ENCODE data around the gene DGKE.

Gene DGKE

DNA sequence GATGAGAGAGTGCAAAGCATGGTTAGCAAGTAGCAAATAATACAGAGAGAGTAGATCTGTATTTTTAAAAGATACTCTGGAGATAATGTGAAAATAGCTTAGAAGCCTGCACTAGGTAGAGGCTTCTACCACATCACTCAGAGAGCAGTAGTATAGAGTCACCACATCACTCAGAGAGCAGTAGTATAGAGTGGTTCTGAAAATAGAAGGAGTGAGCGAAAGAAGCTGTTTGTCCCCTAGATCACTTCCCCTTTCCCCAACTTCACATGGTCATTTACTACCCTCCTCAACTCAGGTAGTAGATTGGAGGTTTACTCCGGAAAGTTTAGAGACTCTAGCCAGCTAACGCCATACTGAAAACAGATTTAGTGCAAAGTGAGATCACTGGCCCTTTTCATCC is 17.1 kb downstream of the DGKE start:
- no peak for DNase-seq

DNA sequence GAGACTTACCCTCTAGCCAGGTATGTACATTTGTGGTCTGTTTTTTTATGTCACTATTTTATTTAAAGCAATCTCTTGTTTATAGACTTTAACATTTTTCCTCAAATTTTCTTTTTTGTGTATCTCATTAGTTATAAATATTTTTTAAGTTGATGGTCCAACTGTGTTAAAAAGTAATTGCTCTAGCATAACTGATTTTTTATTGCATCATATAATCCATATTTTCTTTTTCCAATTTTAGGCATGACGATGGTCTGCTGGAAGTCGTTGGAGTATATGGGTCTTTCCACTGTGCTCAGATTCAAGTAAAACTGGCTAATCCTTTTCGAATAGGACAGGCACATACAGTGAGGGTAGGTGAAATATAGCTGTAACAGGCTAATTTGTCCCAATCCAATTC is 27.9 kb downstream of the DGKE start:
- no peak for DNase-seq

DNA sequence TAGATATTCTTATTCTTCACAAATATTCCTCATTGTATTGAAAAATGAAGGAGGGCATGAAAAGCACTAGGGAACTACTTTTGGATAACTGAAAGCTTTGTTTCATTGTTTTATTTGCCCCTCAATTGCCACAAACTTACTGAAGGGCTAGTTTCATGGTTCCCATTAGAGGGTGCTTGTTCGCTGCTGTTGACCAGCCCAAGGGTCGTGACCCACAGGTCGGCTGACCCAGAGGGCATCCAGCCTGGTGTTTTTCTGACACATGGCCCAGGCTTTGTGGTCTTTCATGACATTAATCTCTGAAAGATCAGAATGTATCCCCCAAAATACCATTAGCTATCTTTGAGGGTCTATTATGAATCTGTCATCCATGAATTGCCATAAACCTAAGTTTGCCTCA is 30.0 kb downstream of the DGKE start:
- no peak for DNase-seq

DNA sequence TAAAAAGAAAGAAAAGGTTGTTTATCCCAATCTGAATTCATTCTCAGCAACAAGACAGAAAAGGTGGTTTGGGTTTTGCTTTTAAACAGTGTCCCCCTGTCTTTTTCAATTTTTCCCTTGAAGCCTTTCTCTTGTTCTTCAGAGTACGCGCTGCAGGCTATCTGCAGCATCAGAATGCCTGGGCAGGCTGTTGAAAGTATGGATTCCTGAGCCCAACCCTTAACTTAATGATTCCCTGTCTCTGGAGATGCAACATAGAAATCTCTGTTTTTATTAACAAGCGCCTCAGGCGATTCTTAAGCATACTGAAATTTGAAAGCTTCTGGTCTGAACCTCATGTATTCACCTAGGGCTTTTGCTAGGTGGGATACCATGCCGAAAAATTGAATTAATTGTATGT is 32.1 kb downstream of the DGKE start:
- DNase-seq, result no peak

DNA sequence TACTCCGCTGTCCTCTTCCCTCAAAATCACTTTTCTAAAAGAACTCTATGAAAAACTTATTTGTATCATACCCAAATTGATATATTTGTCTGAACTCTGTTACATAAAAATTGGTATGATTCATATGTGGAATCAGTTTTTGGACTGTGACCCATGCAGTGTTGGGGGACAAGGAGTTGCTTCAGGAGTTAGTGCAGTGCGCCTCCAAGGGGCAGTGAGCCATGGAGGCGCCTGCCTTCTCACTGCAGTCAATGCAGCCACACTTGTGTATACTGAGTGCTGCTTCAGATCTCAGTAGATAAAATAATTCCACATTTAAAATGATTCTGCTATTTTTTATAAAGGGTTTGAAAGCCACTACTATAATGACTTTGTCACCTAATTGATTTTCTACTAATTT is 32.5 kb downstream of the DGKE start:
- DNase-seq, result no peak

DNA sequence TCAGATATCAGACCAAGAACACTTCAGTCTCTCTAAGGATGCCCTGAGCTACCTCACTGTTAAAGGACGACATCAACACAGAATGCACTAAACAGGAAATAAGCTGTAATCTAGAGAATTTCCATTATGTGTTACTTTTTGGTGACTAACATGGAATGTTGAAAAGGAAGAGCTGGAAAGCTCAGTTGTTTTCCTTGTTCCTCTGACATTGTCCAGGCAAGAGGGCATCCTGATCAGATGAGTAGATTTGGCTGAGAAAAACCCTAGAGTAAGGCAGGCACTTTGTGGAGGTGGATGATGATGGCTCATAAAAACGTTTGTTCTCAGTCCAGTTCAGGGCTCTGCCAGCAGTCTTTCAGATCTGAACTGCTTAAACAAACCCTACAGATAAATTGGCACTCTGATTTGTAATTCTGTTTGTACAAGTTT is 34.0 kb downstream of the DGKE start:
- no peak for DNase-seq

DNA sequence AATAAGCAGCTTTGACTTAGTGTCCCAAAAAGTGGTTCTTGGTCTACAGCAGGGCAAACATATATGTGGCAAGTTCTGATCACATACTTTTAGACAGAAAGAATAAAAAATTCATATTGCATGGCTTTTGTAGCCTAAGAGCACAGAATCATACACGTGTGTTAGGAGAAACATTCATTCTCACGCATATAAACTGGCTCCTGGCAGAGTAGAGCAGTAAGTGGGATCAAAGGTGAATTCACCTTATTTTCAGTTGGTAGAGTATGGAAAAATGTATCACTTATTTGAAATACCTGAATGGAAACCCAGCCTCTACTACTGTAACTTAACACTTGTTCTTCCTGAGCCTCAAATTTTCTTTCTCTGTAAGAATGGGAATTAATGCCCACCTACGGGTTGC is 34.8 kb downstream of the DGKE start:
- no peak for DNase-seq

DNA sequence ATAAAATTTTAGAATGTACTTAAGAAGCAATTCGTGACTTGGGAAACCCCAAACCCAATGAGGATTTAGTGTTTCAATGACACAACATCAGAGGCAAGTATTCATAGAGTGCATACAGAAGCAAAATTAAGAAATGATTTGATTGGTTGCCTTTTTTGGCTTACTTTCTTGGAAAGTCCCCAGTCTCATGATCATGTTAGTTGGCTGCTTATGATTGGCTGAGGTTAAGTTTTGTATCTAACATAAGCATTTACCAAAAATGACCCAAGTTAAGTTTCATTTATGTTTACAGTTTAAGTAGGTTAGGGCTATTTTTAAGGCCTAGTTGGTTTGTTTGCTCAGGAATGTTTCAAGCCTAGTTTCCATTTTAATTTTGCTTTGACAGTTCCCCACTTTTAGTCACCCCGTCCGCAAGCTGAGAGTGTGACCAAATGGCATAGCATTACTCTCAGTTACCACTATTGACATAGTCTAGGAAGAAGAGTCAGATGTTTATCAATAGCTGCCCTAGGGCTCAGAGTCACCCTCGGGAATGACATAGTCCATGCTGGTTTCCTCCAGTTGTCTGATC is 36.2 kb downstream of the DGKE start:
- DNase-seq, result no peak

DNA sequence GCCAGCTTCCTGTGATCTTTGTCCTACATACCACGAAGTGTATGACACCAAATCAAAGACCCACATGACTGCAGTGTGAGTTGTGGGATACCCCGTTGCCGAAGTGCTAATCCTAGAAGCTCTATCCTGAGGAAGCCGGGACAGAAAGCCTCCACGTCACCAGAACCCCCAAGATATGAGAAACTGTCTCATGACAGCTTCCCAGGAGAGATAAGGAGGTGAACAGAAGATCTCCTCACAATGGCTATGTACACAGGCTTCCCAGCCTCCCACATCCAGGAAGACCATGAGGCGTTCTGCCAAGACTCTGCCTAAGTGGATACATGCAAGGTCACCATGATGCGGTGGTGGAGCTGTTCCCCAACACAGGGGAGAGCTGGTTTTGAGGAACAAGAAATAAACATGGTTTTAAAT is 42.8 kb downstream of the DGKE start:
- no peak for DNase-seq

DNA sequence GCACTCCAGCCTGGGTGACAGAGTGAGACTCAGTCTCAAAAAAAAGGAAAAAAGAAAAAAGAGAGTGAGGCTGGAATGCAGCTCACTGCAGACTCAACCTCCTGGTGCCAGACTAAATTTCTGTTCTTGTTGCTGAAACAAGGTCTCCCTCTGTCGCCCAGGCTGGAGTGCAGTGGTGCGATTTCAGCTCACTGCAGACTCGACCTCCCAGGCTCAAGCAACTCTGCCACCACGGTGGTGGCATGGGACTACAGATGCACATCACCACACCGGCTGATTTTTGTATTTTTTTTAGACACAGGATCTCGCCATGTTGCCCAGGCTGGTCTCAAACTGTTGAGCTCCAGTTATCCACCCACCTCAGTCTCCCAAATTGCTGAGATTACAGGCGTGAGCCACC is 45.3 kb downstream of the DGKE start:
- DNase-seq, result no peak

DNA sequence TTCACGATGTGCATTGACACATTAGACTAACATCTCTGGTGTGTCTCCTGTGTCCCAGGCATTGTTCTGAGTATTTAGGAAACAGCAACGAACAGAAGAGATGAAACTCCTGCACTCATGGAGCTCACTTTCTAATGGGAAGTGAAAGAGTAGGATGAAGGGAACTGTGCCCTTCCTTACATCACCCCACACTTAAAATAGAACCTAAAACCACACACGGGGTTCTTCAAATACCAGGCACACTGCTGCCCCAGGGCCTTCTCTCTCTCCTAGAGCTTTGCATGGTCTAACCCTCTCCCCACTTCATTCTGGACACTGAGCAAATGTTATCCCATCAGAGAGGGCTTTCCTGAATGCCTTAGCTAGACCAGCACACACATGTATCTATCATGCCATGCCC is 46.2 kb downstream of the DGKE start:
- DNase-seq, result no peak

DNA sequence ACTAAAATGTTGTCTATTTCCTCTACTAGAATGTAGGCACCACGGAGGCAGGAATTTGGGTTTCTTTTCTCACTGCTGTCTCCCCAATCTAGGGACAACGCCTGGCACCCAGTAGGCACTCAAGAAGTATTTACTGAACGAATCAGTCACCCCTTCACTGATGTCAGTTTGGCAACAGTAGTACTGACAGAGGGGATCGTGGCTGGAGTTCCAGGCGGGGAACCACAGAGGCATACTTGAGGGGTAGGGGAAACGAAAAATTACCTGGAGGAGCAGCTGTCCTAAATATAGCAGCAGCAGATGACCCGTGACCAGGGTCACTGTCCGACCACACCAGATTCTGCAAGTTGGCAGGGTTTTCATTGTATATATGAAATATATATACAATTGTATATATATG is 46.6 kb downstream of the DGKE start:
- no peak for DNase-seq

DNA sequence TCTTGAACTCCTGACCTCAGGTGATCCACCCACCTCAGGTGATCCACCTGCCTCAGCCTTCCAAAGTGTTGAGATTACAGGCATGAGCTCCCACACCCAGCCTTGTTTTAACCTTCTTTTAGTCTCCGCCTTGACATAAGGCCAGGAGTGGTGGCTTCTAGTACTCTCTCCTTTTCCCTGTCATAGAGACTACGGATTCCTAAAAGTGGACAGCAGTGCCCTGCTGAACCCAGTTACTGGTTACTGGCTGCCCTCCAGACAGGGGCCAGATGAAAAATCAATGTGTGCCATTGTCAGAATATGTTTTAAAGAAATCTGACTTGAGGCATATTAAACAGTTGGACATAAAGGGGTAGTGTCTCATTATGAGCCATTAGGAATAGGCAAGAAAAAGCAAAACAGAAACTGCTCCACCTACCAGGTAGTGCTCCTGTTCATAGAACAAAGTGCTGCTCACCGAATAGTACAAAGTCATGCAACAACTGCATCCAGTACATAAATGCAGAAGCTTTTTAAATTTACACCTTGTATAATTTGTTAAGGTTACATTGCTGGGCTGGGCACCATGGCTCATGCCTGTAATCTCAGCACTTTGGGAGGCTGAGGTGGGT is 47.8 kb downstream of the DGKE start:
- no peak for DNase-seq

DNA sequence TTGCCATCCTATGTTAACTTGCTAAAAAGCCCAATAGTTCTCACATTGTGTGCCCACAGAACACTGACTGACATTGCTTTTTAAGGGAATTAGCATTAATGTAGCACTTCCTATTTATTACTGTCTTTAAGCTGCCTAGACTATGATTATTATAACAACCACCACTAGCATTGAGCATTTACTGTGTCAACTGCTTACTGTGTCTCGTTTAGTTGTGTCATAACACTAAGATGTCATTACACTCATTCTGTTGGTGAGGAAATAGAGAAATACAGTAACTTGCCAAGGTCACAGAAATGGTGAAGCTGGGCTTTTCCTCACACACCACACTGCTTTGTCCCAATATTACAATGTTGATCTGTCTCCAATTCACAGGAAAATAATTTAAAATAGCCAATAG is 49.7 kb downstream of the DGKE start:
- no peak for DNase-seq

DNA sequence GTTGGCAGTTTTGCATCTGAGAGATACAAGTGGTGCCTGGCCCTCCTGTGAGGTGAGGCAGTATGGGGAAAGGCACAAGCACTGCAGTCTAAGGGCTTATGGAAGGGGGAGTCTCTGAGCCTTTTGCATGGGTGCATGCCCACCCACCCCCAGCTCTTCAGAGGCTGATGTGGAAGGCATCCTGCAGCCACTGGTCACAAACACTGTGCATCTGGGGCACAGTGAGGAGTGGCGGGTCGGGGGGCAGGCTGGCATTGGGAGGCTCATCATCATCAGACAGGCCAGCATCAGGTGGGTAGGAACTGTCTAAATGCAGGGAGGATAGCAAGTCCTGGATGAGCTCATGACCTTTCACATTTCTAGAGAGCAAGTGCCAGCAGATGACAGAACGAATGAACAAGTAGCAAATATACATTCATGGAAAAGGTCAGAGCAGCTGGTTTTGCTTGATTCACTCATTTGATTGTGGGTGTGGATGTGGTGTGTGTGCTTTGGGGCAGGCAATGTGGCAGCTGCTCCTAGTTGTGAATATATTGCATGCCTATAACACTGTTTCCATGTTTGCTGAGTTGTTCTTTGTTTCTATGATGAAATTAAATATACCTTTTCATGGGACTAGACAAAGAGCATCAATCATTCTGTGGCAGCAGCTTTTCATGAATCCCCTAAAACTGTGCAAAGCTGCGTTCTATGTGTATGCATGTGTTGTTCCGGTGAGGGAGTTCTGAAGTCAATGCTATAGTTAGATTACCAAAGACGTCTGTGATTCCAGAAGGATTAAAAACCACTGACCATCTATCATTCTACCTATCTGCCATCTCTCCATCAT is 50.7 kb downstream of the DGKE start:
- DNase-seq, result peak; percentile 75

DNA sequence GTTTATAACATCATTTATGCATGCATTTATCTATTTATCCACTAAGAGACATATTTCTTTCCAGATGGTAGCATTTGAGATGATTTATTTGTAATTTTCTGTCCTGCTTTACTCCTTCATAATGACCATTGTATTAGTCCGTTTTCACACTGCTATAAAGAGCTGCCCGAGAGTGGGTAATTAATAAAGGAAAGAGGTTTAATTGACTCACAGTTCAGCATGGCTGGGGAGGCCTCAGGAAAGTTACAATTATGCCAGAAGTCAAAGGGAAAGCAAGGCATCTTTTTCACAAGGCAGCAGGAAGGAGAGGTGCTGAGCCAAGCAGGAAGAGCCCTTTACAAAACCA is 51.3 kb downstream of the DGKE start:
- DNase-seq, result no peak

DNA sequence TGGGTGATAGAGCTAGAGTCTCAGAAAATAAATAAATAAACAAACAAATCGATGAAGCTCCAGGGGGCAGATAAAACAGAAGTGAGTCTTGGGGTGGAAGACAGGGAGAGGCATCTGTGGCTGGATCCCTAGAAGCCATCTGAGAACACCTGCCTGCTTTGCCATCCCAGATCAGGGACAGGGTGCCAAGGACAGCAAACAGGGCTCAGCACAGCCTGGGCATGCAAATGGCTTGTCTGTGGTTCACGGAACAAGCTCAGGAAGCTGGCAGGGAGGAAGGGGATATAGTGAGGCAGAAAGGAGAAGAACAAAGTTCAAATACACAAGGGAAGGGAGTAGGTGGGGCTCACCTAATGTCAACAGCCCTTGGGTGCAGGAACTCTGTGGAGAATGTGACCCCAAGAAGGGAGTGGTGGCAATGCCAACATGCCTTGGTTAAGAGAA is 52.4 kb downstream of the DGKE start:
- DNase-seq, result no peak

DNA sequence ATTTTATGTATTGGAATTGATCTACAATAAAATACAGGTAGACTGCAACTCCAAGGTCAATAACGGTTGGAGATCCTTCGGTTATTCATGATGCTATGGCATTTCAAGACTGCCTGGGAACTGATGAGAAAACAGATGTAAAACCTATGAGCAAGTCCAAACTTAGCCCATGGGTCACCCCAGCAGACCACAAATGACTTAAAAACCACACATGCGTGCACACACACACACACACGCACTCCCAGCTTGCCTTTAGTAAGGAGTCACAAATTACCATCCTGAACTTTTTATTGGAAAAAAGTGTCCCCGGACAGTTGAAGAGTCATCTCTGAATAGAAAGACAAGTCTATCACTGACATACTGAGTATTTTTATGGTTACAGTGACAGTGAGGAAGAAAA is 53.2 kb downstream of the DGKE start:
- DNase-seq, result no peak

DNA sequence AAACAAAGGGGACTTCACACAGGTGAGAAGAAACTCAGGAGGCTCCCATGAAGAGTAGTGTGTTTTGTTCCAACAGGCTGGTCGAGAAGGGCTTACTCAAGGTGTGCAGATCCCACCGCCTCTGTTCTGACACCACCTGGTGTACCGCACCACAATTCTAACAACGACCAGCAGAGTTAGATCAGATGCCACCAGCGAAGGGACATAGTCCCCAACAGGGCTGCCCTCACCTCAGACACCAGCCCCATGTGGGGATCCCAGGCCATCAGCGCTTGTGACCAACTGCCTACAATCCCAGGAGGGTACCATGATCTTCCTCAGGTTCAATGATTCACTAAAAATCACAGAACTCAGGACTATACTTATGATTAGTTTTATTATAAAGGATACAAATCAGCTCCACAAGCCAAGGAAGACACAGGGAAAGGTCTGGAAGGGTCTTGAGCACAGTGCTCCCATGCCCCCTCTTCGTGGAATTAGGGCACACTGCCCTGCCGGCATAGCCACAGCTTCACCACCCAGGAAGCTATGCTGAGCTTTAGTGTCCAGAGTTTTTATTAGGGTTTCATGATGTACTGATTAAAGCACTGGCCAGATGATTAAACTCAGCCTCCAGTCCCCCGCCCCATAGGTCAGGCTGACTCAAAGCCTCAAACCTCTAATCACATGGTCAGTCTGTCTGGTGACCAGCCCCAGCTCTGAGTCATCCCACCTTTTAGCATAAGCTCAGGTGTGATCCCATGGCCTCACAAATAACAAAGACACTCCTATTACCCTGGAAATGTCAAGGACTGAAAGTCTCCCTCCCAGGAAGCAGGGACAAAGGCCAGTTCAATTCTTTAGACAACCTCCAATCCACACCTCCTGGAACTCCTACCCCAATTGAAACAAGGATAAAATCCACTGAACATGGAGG is 53.9 kb downstream of the DGKE start:
- DNase-seq, result no peak

DNA sequence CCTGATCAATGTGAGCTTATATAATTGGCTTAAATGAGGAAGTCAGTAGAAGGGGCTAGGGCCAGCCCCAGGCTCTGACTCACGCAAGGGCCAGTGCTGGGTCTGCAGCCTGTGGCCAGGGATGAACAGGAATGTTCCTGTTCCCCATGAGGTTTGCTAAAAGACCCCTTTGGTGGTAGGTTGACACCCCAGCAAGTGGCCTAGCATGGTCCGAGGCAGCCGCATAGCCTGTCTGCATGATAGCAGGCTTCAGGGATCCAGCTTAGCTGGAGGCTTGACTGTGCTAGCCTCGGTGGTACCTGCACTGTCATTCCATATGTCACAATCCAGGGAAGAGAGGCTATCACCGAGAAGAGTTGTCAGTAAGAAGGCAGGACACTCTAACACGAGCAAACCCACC is 56.4 kb downstream of the DGKE start:
- no peak for DNase-seq

DNA sequence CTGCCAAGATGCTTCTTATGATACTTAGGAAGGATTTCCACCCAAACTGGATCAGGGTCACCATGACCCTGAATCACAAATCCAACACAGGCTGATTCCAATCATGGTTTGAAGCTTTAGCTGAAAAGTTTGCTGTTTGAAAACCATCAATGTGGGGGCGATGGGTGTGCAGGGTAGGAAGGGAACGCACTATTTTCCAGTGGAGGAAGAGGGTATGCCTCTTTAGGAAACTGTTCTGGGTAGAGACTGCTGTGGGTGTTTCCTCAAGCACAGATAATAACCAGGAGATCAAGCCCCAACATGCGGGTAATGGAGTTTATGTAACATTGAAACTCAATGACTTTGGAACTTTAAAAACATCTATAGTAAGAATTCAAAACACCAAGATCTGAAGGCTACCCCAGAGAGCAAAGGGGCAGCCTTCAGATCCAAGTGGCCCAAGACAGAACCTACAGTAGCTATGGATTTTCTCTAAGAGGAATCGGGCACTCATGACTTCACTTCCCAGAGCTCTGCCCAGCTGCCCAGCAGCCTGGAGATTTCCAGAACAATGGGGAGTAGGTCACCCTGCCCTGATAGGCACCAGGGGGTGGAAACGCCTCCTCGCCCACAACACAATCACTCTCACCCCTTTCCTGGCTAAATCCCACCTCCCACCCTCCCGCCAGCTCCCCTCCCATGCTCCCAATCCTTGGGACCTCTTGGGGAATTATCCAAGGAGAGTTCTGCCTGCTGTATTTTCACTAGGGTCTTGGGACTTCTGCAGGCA is 57.1 kb downstream of the DGKE start:
- DNase-seq, result no peak

DNA sequence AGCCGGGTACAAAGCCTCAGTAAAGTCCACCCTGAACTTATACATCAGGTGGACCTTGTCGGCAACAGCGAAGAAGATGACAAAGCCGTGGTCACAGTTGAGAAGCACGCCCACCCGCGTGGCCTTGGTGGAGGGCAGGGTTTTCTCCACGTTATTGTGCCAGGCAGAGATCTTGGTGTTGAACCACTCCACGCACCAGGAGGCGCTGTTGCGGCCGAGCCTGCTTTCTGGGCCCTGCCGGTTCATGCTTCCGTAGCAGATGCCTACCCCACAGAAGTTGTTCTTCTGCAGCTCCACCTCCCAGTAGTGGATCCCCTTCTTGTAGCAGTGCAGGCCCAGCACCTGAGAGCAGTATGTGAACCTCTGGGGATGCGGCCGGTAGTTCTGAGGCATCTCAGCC is 57.8 kb downstream of the DGKE start:
- no peak for DNase-seq

DNA sequence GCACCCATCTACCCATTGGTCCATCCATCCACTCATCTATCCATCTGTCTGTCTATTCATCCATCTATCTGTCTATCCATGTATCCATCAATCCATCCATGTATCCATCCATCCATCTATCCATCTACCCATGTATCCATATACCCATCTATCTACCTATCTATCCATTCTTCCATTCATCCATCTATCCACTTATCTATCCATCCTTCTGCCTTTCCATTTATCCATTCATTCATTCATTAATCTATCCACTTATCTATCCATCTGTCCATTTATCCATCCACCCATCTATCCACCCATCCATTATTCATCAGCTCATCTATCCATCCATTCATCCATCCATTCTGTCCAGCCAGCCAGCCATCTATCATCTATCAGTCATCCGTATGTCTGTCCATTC is 58.4 kb downstream of the DGKE start:
- DNase-seq, result no peak
